Thyroid gland (tissue), 4 donors: ENCODE results near the gene OR8K5.

Source experiments
- CTCF ChIP-seq, 6 experiments: fragments of 200-600 bp in 3 of 6; fragments of 450-650 bp in 3 of 6; sonication (generic) in 3 of 6; IDR thresholded peaks; one replicate each; pipeline ENCODE4 v1.5.1; 2016 to 2019; ENCODE audit warnings: antibody characterized with exemption in 6 of 6, mild to moderate bottlenecking in 2 of 6, inconsistent platforms in 1 of 6, moderate library complexity in 1 of 6
- POLR2A ChIP-seq, 2 donors: fragments of 450-650 bp; IDR thresholded peaks; one replicate each; pipeline ENCODE4 v1.6.1; 2017; ENCODE audit warnings: antibody characterized with exemption in 2 of 2, mild to moderate bottlenecking in 2 of 2, moderate library complexity in 1 of 2

- TF ChIP-seq CTCF (IDR thresholded peaks at IDR 0.05) (no peak), POLR2A (IDR thresholded peaks at IDR 0.05) (no peak)
Measured at GRCh38 chr11:56152333-56152732, 7.8 kb downstream of the OR8K5 start.
